ENCODE results near the gene CNIH2. TPM values are rescaled to one million over a fixed set of nuclear protein-coding genes. Genes with fewer than 3 reads are reported as not detected.
A peak's percentile ranks its signal among the peaks of the same experiment; 100 is the strongest.

CNIH2 gene
- total and polyA plus RNA-seq, 9 of the 15 experiments (the other 6 are each of a cell fraction or from before 2014, with no cell fraction given), result 0.26 to 0.89 (median 0.40) TPM; not detected in 4

DNA sequence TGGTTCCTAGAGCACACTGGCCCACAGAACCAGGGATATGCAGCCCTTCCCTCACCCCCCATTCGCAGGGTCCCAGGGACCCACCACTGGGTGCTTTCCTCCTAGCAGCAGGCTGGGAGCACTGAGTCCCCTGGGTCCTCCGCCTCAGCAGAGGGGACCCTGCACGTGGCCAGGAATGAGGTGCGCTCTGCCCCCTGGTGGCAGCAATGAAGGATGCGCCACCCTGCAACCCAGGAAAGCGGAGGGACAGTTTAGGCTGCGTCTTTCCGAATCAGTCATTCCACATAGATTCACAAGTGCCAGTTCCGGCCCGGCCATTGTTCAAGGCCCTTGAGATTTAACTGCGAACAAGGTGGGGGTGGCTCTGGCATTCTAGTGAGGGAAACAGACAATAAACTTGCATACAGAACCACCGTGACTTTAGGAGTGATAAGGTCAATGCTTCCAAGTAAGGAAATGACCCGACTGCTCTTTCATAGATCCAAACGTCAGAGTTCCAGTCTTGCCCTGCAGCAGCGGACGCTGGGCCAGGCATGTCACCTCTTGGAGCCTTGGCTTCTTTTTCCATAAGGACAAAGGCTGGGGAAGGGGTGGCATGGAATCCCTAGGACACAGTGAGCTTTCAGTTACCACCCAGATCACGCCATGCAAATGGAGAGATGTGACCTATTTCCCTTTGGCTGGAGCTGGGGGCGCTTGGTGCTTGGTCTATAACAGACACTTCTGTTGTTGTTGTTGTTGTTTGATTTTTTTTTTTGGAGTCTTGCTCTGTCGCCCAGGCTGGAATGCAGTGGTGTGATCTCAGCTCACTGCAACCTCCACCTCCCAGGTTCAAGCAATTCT is 50.5 kb downstream of the CNIH2 start (continued):
- peak; percentile 94 for TF ChIP-seq ZNF592 (IDR thresholded peaks at IDR 0.05)
- TF ChIP-seq RFX7 (CRISPR knock-in tag; IDR thresholded peaks at IDR 0.05), result no peak
- peak; percentile 42; the same call in 1 of the 2 replicates for TF ChIP-seq ZFX (CRISPR knock-in tag; IDR thresholded peaks at IDR 0.05)
- TF ChIP-seq SOX6 (IDR thresholded peaks at IDR 0.05), result peak; percentile 51; the same call in 1 of the 2 replicates
- no peak for TF ChIP-seq MEF2D (tag; conservative IDR thresholded peaks at IDR 0.05; ENCODE audit: low read depth)
- TF ChIP-seq MECOM (CRISPR knock-in tag; IDR thresholded peaks at IDR 0.05), result no peak
- TF ChIP-seq ZNF347 (CRISPR knock-in tag; IDR thresholded peaks at IDR 0.05; ENCODE audit: low read depth), result no peak
- TF ChIP-seq NCOA6 (IDR thresholded peaks at IDR 0.05), result no peak
- TF ChIP-seq, protein P1, sequence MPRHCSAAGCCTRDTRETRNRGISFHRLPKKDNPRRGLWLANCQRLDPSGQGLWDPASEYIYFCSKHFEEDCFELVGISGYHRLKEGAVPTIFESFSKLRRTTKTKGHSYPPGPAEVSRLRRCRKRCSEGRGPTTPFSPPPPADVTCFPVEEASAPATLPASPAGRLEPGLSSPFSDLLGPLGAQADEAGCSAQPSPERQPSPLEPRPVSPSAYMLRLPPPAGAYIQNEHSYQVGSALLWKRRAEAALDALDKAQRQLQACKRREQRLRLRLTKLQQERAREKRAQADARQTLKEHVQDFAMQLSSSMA (CRISPR knock-in tag; IDR thresholded peaks at IDR 0.05), result no peak
- 0 out of 4 replicates have a peak, but pooled peaks of 1 of the 2 experiments have one; percentile 65 for TF ChIP-seq FOXA3 (CRISPR knock-in tag; conservative IDR thresholded peaks at IDR 0.05 in 1 of 2, IDR thresholded peaks at IDR 0.05 in 1 of 2)
- TF ChIP-seq BCL6 (CRISPR knock-in tag; IDR thresholded peaks at IDR 0.05), result no peak
- 0 out of 2 replicates have a peak, but pooled peaks have one; percentile 34 for TF ChIP-seq ESRRA (IDR thresholded peaks at IDR 0.05; ENCODE audit: borderline replicate concordance, low read depth)
- TF ChIP-seq BRF1 (IDR thresholded peaks at IDR 0.05; ENCODE audit: borderline replicate concordance, extremely low read depth, insufficient read length), result no peak
- peak; percentile 42 for TF ChIP-seq E2F8 (IDR thresholded peaks at IDR 0.05; ENCODE audit: low read depth, partially characterized antibody)
- 0 out of 2 replicates have a peak, but pooled peaks have one; percentile 62 for TF ChIP-seq NR1H2 (CRISPR knock-in tag; IDR thresholded peaks at IDR 0.05)
- TF ChIP-seq, protein P2, sequence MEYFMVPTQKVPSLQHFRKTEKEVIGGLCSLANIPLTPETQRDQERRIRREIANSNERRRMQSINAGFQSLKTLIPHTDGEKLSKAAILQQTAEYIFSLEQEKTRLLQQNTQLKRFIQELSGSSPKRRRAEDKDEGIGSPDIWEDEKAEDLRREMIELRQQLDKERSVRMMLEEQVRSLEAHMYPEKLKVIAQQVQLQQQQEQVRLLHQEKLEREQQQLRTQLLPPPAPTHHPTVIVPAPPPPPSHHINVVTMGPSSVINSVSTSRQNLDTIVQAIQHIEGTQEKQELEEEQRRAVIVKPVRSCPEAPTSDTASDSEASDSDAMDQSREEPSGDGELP (CRISPR knock-in tag; IDR thresholded peaks at IDR 0.05; ENCODE audit: borderline replicate concordance), result peak; percentile 66; the same call in 1 of the 2 replicates

Data from K562 (cell line).